HS-5 (cell line): ENCODE measurements around the gene ZBTB37.
"Not testable (repeated sequence)": the region's sequence is repeated elsewhere in the genome, so short reads cannot be mapped to it uniquely, and the experiment has no call there.

Source experiments
- DNase-seq: peaks from one replicate; pipeline ENCODE4 v3.0.0-alpha.2; 2012; ENCODE audit warnings: low read depth

The ZBTB37 gene

DNA sequence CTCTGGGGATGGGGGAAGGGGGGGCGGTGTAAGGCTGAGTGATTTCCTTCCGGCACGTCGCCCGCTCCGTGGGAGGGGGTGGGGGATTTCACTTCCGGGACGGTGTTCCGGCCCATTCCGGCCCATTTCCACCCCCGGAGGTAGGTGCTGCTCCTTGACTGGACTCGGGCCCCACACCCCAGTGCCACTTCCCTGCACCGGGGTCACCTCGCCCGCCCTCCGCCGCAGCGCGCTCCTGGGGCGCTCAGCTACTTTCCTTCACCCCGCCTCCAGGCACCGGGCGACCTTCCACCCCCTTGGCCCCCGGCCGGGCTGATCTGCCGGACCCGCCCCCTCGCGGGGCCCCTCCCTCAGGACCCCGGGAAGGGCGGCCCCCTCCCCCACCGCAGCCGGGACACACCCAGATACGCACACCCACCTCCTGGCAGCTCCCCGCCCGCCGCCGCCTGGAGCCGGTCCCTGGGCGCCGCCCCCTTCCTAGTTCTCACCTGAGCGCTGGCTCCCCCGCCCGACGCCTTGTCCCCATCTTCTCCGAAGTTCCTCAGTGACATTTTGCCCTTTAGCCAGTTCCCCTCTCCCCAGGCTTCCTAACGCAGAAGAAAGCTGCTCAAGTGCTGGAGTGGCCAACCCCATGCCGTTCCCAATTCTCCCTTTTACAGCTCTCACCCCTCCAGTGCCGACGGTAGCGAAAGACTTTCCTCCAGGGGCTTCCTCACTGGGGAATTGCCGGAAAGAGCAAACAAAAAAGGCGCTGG lies at the start of gene ZBTB37:
TSS of gene ZBTB37 (plus strand) at position 115 of the 755 bp plus-strand sequence. CDS start 1,846 bp downstream, outside the sequence.
- no peak for DNase-seq

- no peak for DNase-seq
These were observed 49.7 kb upstream of the ZBTB37 start for GRCh38 chr1:173818459-173818858.

- DNase-seq, result no peak
These were observed 46.5 kb upstream of the ZBTB37 start for GRCh38 chr1:173821680-173822079.

- DNase-seq, result no peak
These were observed 44.3 kb upstream of the ZBTB37 start for GRCh38 chr1:173823781-173824314.

- peak; percentile 94 for DNase-seq
These were observed 43.7 kb upstream of the ZBTB37 start, which contains the start of the genes CENPL and DARS2 for GRCh38 chr1:173824315-173825081. Gene CENPL, minus strand, starts transcription at chr1:173824883. Its CDS starts 13,584 bp downstream, at chr1:173811299. Gene DARS2, plus strand, starts transcription at chr1:173824673. Its CDS starts 557 bp downstream, at chr1:173825230.

DNA sequence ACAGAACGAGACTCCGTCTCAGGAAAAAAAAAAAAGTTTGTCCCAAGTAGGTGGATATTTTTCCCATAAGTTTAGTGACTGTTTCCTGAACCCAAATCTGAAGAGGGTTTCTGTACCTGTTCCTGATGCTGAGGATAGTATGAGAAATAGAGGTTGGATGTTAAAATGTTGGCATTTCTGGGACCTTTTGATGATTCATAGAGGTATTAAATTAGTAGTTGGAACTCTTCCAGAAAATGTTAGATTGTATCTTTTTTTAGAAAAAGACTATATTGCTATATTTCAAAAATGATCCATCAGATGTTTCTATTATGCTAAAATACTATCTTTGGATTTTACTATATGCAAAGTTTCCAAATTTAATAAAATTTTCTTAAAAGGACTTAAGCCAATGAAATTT lies 40.6 kb upstream of the ZBTB37 start:
- DNase-seq, result no peak

DNA sequence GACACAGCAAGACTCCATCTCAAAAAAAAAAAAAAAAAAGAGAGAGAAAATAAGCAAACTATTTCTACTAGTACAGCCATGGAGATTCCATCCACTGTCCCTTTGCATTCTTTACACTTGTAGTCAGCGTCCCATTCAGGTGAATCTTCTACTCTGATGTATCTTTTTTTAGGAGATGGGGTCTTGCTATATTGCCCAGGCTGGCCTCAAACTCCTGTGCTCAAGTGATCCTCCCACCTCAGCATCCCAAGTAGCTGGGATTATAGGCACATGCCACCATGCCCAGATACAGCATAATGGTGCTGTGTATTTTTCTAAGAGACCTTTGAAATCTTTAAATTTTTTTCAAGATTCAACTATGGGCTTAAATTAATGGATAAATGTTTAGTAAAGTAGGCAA lies 35.4 kb upstream of the ZBTB37 start:
- DNase-seq, result no peak

GRCh38 chr1:173852105-173852504 lies 16.1 kb upstream of the ZBTB37 start:
- DNase-seq, result no peak

DNA sequence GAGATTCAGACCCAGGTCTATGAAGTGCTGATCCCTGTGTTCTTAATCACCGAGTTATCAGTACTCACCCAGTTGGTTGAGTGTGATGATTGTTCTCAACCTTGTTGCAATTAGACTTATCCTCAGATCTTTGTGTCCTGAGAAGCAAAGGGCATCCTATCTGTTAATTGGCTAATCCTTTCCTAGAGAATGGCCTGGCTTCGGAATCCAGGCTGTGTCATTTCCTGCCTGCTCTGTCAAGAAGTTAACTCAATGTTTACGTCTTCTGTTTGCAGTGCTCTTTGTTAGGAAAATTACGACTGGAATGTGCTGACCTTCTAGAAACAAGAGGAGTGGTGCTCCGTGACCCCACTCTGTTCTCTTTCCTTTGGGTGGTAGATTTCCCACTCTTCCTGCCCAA lies 15.1 kb upstream of the ZBTB37 start:
- no peak for DNase-seq

DNA sequence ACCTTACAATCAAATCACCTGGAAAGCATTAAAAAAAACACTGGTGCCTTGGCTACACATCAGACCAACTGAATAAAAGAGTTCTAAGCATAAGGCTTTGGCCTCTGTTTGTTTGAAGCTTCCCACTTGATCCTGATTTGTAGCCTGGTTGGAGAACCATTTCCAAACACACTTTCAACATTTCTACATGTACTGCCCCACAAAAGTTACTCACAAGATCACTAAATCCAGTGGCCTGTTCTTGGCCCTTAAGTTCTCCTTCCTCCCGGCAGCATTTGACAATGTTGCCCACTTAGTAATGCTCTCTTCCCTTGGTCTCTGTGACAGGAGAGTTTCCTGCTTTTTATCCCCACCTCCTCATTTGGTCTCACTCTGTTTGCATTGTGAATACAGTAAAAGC lies 12.2 kb upstream of the ZBTB37 start:
- DNase-seq, result no peak

DNA sequence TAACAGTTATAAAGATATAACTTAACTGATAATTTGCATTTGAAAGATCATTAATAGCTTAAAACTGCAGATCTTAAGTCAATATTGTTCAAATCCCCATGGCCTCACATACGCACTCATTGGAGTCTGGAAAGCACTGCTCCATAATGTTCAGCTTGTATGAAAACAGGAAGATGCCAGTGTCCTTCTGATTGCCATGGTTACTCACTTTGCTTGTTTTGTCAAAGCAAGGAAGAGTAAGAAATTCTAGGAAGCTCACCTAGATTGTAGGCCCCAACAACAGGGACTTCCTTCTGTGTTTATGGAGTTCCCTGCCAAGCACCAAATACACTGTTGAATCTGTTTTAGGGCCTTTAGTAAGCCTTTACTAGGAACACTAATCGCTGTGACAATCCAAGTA lies 11.3 kb upstream of the ZBTB37 start:
- DNase-seq, result no peak

DNA sequence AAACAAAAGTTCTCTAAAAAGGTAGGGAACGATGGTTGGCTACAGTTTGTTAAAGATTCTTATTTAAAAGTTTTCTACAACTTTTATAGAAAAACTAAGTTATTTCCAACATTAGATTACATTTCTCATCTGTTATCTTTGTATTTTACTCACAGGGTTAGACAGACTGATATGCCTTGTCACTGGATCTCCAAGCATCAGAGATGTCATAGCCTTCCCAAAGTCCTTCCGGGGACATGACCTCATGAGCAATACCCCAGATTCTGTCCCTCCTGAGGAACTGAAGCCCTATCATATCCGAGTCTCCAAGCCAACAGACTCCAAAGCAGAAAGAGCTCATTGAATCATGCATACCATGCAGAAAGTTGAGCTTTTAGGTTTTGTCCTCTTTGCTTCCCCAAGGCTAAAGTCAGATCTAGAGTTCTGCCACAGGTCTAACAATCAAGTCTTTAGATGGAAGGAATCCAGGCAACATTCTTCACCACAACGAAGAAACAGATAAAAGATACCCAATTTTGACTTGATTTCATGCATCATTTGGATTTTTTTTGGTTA lies 10.7 kb upstream of the ZBTB37 start:
- DNase-seq, result no peak

GRCh38 chr1:173859547-173859946 lies 8.6 kb upstream of the ZBTB37 start:
- DNase-seq, result not testable (repeated sequence)

DNA sequence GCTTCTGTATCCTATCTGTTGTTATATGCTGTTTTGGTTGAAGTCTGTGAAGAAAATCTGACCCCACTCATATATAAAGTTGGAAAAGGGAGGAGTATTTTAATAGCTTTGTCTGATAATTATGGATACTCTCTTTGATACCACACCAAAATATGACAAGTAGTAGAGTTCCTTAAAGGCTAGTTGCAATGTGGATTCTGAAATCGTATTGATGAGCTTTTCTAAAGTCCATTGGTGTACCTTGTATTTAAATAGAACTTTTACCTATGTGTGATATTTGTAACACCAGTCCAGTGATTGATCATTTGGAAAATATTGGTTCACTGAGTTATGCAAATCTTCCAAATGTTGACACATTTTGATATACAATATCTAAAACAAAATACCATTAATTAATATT lies 8.1 kb upstream of the ZBTB37 start:
- no peak for DNase-seq

GRCh38 chr1:173861731-173862145 lies 6.4 kb upstream of the ZBTB37 start:
- DNase-seq, result no peak

DNA sequence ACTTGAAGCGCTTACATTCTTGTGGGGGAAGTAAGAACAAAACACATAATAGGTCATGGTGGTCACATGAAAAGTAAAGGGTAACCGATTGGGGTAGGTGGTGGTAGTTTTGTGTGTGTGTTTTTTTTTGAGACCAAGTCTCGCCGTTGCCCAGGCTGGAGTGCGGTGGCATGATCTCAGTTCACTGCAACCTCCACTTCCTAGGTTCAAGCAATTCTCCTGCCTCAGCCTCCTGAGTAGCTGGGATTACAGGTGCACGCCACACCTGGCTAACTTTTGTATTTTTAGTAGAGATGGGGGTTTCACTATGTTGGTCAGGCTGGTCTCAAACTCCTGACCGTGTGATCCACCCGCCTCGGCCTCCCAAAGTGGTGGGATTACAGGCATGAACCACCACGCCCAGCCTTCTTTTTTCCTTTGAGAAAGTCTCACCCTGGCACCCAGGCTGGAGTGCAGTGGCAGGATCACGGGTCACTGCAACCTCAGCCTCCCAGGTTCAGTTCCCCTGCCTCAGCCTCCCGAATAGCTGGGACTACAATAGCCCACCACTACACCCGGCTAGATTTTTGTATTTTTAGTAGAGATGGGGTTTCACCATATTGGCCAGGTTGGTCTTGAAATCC lies 5.9 kb upstream of the ZBTB37 start:
- not testable (repeated sequence) for DNase-seq

DNA sequence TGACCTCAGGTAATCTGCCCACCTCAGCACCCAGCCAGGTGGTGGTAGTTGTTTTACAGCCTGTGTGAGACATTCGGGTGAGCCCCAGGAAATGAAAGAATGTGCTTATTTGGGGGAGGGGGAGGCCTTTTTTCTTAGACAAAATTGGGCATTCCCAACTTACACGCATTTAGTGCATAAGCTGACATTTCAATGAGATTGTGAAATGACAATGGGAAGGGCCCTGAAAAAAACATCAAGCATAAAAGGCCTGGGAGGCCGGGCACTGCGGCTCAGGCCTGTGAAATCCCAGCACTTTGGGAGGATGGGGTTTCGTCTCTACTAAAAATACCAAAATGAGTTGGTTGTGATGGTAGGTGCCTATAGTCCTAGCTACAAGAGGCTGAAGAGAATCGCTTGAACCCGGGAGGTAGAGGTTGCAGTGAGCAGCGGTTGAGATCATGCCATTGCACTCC lies 5.4 kb upstream of the ZBTB37 start:
- DNase-seq, result no peak

DNA sequence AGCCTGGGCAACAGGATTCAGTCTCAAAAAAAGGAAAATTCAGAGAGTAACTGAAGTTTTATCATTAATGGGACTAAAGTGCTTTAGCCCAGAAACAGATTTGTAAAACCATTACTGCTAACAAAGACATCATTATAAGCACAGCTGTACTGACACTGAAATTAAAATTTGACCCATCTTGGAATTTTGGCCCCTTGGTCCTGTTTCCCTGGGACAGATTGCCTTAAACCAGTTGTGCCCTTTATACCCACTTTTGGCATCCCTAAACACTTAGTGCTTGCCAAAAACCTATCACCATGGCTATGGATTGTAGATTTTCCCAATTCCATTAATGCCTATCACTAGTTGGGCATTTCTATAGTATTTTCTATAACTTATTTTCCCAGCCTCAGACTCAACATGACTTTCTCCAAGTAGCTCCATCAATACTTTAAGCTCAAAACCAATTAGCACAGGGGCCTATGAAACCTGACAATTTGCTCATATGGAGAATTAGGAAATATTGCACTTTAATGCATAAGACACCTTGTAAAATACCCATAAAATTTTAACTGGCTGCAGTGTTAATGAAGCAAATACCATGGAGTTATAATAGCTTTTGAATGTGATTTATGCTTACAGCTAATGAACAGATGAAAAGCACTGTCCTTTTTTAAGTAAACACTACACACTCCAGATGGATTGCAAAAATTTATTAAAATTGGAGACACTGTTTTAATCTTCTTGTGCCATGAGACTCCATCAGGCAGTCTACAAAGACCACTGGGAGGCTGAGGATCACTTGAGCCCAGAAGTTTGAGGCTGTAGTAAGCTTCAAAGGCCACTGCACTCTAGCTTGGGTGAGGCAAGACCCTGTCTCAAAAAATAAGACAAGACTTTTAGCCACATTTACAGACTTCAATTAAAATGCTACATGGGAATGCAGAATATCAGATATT lies 4.7 kb upstream of the ZBTB37 start:
- no peak for DNase-seq

GRCh38 chr1:173864179-173864867 lies 3.9 kb upstream of the ZBTB37 start:
- DNase-seq, result no peak

GRCh38 chr1:173865468-173866164 lies 2.6 kb upstream of the ZBTB37 start:
- DNase-seq, result no peak
